HL-60 (cell line): Measurements from ENCODE around the gene ZNF618.

Experiments used
- GABPA ChIP-seq: IDR thresholded peaks from 2 replicates; pipeline ENCODE4 v1.6.1; 2012; ENCODE audit warnings: low read depth
- POLR2AphosphoS5 ChIP-seq: IDR thresholded peaks from 2 replicates; pipeline ENCODE4 v1.6.1; 2012; ENCODE audit warnings: low read depth
- SPI1 ChIP-seq: IDR thresholded peaks from 2 replicates; pipeline ENCODE4 v1.6.1; 2012; ENCODE audit warnings: low read depth, mild to moderate bottlenecking, borderline replicate concordance
- TF ChIP-seq, protein P1 (sequence below): IDR thresholded peaks from one replicate; pipeline ENCODE4 v1.5.1; 2011; ENCODE audit warnings: low read length, control low read depth, inconsistent platforms; ENCODE audit not compliant: insufficient read depth
- TF ChIP-seq, protein P2 (sequence below): IDR thresholded peaks from 2 replicates; pipeline ENCODE4 v1.6.1; 2012; ENCODE audit warnings: low read depth; ENCODE audit not compliant: insufficient replicate concordance

DNA sequence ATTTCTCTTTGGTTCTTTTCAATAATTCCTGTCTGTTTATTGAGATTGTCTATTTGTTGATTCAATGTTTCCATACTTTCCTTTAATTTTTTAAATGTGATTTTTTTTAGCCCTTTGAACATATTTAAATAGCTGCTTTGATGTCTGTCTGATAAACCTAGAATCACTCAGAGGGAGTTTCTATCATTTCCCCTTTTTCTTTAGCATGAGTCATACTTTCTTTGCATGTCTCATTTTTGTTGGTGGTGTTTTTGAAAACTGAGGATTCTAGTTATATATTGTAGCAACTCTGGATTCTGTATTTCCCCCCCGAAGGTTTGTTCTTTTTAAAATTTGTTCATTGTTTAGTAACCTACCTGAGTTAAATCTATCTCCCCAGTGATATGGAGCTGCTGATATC, 24.2 kb upstream of the ZNF618 start:
- TF ChIP-seq, protein P1, sequence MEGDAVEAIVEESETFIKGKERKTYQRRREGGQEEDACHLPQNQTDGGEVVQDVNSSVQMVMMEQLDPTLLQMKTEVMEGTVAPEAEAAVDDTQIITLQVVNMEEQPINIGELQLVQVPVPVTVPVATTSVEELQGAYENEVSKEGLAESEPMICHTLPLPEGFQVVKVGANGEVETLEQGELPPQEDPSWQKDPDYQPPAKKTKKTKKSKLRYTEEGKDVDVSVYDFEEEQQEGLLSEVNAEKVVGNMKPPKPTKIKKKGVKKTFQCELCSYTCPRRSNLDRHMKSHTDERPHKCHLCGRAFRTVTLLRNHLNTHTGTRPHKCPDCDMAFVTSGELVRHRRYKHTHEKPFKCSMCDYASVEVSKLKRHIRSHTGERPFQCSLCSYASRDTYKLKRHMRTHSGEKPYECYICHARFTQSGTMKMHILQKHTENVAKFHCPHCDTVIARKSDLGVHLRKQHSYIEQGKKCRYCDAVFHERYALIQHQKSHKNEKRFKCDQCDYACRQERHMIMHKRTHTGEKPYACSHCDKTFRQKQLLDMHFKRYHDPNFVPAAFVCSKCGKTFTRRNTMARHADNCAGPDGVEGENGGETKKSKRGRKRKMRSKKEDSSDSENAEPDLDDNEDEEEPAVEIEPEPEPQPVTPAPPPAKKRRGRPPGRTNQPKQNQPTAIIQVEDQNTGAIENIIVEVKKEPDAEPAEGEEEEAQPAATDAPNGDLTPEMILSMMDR = no peak
- TF ChIP-seq POLR2AphosphoS5 (no peak), GABPA (no peak), SPI1 (peak; percentile 72)
- TF ChIP-seq, protein P2, sequence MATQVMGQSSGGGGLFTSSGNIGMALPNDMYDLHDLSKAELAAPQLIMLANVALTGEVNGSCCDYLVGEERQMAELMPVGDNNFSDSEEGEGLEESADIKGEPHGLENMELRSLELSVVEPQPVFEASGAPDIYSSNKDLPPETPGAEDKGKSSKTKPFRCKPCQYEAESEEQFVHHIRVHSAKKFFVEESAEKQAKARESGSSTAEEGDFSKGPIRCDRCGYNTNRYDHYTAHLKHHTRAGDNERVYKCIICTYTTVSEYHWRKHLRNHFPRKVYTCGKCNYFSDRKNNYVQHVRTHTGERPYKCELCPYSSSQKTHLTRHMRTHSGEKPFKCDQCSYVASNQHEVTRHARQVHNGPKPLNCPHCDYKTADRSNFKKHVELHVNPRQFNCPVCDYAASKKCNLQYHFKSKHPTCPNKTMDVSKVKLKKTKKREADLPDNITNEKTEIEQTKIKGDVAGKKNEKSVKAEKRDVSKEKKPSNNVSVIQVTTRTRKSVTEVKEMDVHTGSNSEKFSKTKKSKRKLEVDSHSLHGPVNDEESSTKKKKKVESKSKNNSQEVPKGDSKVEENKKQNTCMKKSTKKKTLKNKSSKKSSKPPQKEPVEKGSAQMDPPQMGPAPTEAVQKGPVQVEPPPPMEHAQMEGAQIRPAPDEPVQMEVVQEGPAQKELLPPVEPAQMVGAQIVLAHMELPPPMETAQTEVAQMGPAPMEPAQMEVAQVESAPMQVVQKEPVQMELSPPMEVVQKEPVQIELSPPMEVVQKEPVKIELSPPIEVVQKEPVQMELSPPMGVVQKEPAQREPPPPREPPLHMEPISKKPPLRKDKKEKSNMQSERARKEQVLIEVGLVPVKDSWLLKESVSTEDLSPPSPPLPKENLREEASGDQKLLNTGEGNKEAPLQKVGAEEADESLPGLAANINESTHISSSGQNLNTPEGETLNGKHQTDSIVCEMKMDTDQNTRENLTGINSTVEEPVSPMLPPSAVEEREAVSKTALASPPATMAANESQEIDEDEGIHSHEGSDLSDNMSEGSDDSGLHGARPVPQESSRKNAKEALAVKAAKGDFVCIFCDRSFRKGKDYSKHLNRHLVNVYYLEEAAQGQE = no peak
